Osteoblast (primary cell): ENCODE data around the gene PLEKHM1. TPM values are rescaled to one million over a fixed set of nuclear protein-coding genes. Genes with fewer than 3 reads are reported as not detected.
"Not testable (repeated sequence)": the region's sequence is repeated elsewhere in the genome, so short reads cannot be mapped to it uniquely, and the experiment has no call there.

ENCODE experiments used
- DNase-seq: peaks from one replicate; pipeline ENCODE4 v3.0.0; 2011; ENCODE audit warnings: low spot score, mixed read lengths; ENCODE audit not compliant: insufficient read length; ENCODE audit errors: missing footprints
- H2AFZ ChIP-seq: 2 replicates; pipeline ENCODE4 v1.6.0; 2011; ENCODE audit warnings: mild to moderate bottlenecking, low read length
- H3K27ac ChIP-seq: 2 replicates; pipeline ENCODE4 v1.5.1; 2011; ENCODE audit warnings: mild to moderate bottlenecking, low read depth, low read length, moderate library complexity
- H3K27me3 ChIP-seq: 2 replicates; pipeline ENCODE4 v1.6.0; 2012; ENCODE audit warnings: mild to moderate bottlenecking, control low read depth, inconsistent platforms, low read length, moderate library complexity; ENCODE audit not compliant: insufficient read depth
- H3K36me3 ChIP-seq: 2 replicates; pipeline ENCODE4 v1.5.1; 2011; ENCODE audit warnings: mild to moderate bottlenecking, low read length, control low read depth, moderate library complexity; ENCODE audit not compliant: insufficient read depth
- H3K4me1 ChIP-seq: 2 replicates; pipeline ENCODE4 v1.5.1; 2011; ENCODE audit warnings: mild to moderate bottlenecking, low read length, control low read depth, moderate library complexity; ENCODE audit not compliant: insufficient read depth
- H3K4me2 ChIP-seq: 2 replicates; pipeline ENCODE4 v1.6.0; 2011; ENCODE audit warnings: mild to moderate bottlenecking, low read length; ENCODE audit not compliant: insufficient read depth
- H3K4me3 ChIP-seq: fragments of 200-600 bp; sonication (generic); 3 replicates; pipeline ENCODE4 v1.5.1; 2012; ENCODE audit warnings: mild to moderate bottlenecking, low read length, inconsistent platforms; ENCODE audit not compliant: insufficient read depth
- H3K79me2 ChIP-seq: 2 replicates; pipeline ENCODE4 v1.6.0; 2012; ENCODE audit warnings: mild to moderate bottlenecking, low read length, control low read depth, inconsistent platforms; ENCODE audit not compliant: insufficient read depth
- H3K9me3 ChIP-seq: 2 replicates; pipeline ENCODE4 v1.5.1; 2011; ENCODE audit warnings: low read depth, low read length, control low read depth
- H4K20me1 ChIP-seq: 2 replicates; pipeline ENCODE4 v1.6.0; 2012; ENCODE audit warnings: mild to moderate bottlenecking, low read length, control low read depth; ENCODE audit not compliant: insufficient read depth
- total RNA-seq: library from RNA; depleted of rRNA; stranded (reverse); fragments of >200 nt; gene quantifications from 2 replicates; pipeline ENCODE4 v1.2.3, GENCODE V29; 2012

PLEKHM1 gene
- total RNA-seq, 1 donor, result 30.8 TPM

GRCh38 chr17:45472249-45472648, 18.3 kb downstream of the PLEKHM1 start:
- H3K9me3 ChIP-seq, H3K4me2 ChIP-seq, H3K4me3 ChIP-seq, H3K79me2 ChIP-seq, H3K36me3 ChIP-seq, H4K20me1 ChIP-seq, H3K27ac ChIP-seq, H2AFZ ChIP-seq, DNase-seq, H3K27me3 ChIP-seq, H3K4me1 ChIP-seq: not testable (repeated sequence)

- not testable (repeated sequence) for H2AFZ ChIP-seq, H3K9me3 ChIP-seq, H3K4me1 ChIP-seq, H3K27me3 ChIP-seq, H3K79me2 ChIP-seq, H3K27ac ChIP-seq, DNase-seq, H3K36me3 ChIP-seq, H4K20me1 ChIP-seq, H3K4me2 ChIP-seq, H3K4me3 ChIP-seq
Observed at GRCh38 chr17:45469204-45469563, 21.3 kb downstream of the PLEKHM1 start.

- H4K20me1 ChIP-seq, DNase-seq, H3K27me3 ChIP-seq: not testable (repeated sequence)
Observed at GRCh38 chr17:45468293-45469203, 22.0 kb downstream of the PLEKHM1 start.

GRCh38 chr17:45461524-45462327, 28.8 kb downstream of the PLEKHM1 start:
- H3K36me3 ChIP-seq, H3K9me3 ChIP-seq, H3K4me2 ChIP-seq, H3K4me1 ChIP-seq, H3K4me3 ChIP-seq, H2AFZ ChIP-seq, H3K79me2 ChIP-seq, H3K27me3 ChIP-seq, DNase-seq, H3K27ac ChIP-seq, H4K20me1 ChIP-seq: not testable (repeated sequence)

More at GRCh38 chr17:45468293-45469203, 22.0 kb downstream of the PLEKHM1 start:
- not testable (repeated sequence) for H3K4me3 ChIP-seq, H3K27ac ChIP-seq, H3K79me2 ChIP-seq, H3K36me3 ChIP-seq, H3K9me3 ChIP-seq, H2AFZ ChIP-seq, H3K4me1 ChIP-seq, H3K4me2 ChIP-seq

- H3K4me2 ChIP-seq, H3K79me2 ChIP-seq, H3K9me3 ChIP-seq, H3K27ac ChIP-seq, H3K27me3 ChIP-seq, H3K4me1 ChIP-seq, H4K20me1 ChIP-seq, H3K4me3 ChIP-seq, H3K36me3 ChIP-seq, DNase-seq, H2AFZ ChIP-seq: not testable (repeated sequence)
Observed at GRCh38 chr17:45460422-45460821, 30.1 kb downstream of the PLEKHM1 start.

- H3K4me3 ChIP-seq, H4K20me1 ChIP-seq, H3K4me2 ChIP-seq, H3K27ac ChIP-seq, H3K9me3 ChIP-seq, DNase-seq, H3K27me3 ChIP-seq, H2AFZ ChIP-seq, H3K36me3 ChIP-seq, H3K4me1 ChIP-seq, H3K79me2 ChIP-seq: not testable (repeated sequence)
Observed at GRCh38 chr17:45454341-45454740, 36.2 kb downstream of the PLEKHM1 start.

GRCh38 chr17:45453731-45454130, 36.8 kb downstream of the PLEKHM1 start:
- peak; percentile 22 for DNase-seq
- H3K4me2 ChIP-seq, H3K27me3 ChIP-seq, H3K4me3 ChIP-seq, H3K4me1 ChIP-seq, H3K79me2 ChIP-seq, H2AFZ ChIP-seq, H3K9me3 ChIP-seq, H3K27ac ChIP-seq, H3K36me3 ChIP-seq, H4K20me1 ChIP-seq: not testable (repeated sequence)

GRCh38 chr17:45453225-45453534, 37.3 kb downstream of the PLEKHM1 start:
- not testable (repeated sequence) for H3K4me2 ChIP-seq, H4K20me1 ChIP-seq, H3K79me2 ChIP-seq, H2AFZ ChIP-seq, DNase-seq, H3K4me3 ChIP-seq, H3K9me3 ChIP-seq, H3K27ac ChIP-seq, H3K27me3 ChIP-seq, H3K36me3 ChIP-seq, H3K4me1 ChIP-seq
